SU-DHL-6 (cell line): Measurements from ENCODE around the gene ZDHHC17.
A peak's percentile ranks its signal among the peaks of the same experiment; 100 is the strongest.

ENCODE experiments used
- H2AFZ ChIP-seq: fragments of 200-600 bp; sonication (generic); 2 replicates; pipeline ENCODE4 v1.6.1; 2014; ENCODE audit warnings: low read depth, mild to moderate bottlenecking, moderate library complexity, mixed read lengths, antibody characterized with exemption, low read length; ENCODE audit not compliant: severe bottlenecking
- H3F3A ChIP-seq: fragments of 200-600 bp; shearing (Covaris generic); 2 replicates; pipeline ENCODE4 v1.6.0; 2016; ENCODE audit warnings: antibody characterized with exemption, mild to moderate bottlenecking; ENCODE audit not compliant: insufficient read depth
- H3K27ac ChIP-seq: fragments of 200-600 bp; sonication (generic); 2 replicates; pipeline ENCODE4 v1.5.1; 2016; ENCODE audit warnings: low read depth, mild to moderate bottlenecking, low read length, moderate library complexity, mixed read lengths
- H3K27me3 ChIP-seq: fragments of 200-600 bp; sonication (generic), shearing (Covaris generic); 2 replicates; pipeline ENCODE4 v1.6.0; 2014; ENCODE audit warnings: mild to moderate bottlenecking, low read length
- H3K36me3 ChIP-seq: fragments of 200-600 bp; sonication (generic); 2 replicates; pipeline ENCODE4 v1.6.1; 2014; ENCODE audit warnings: mild to moderate bottlenecking, low read length, mixed read lengths
- H3K4me2 ChIP-seq: fragments of 300-600, 200-600 bp; shearing (Covaris generic), sonication (generic); 2 replicates; pipeline ENCODE4 v1.6.0; 2014; ENCODE audit warnings: low read length, low read depth, mild to moderate bottlenecking; ENCODE audit not compliant: poor library complexity, severe bottlenecking
- H3K4me3 ChIP-seq: fragments of 200-600 bp; sonication (generic); 2 replicates; pipeline ENCODE4 v1.5.1; 2014; ENCODE audit warnings: antibody characterized with exemption, low read length, mild to moderate bottlenecking, mixed read lengths; ENCODE audit not compliant: insufficient read depth, poor library complexity, severe bottlenecking
- H3K79me2 ChIP-seq: fragments of 200-600 bp; sonication (generic); 2 replicates; pipeline ENCODE4 v1.6.1; 2014; ENCODE audit warnings: mild to moderate bottlenecking, low read length, moderate library complexity; ENCODE audit not compliant: insufficient read depth
- H3K9ac ChIP-seq: fragments of 200-600 bp; sonication (generic); 2 replicates; pipeline ENCODE4 v1.7.0; 2014; ENCODE audit warnings: mild to moderate bottlenecking, low read length
- H3K9me2 ChIP-seq: fragments of 200-600 bp; sonication (generic); replicated peaks from 2 replicates; pipeline ENCODE4 v1.6.1; 2014; ENCODE audit warnings: low read length; ENCODE audit not compliant: insufficient read depth
- H3K9me3 ChIP-seq: fragments of 200-600 bp; sonication (generic); 2 replicates; pipeline ENCODE4 v1.6.1; 2014; ENCODE audit warnings: low read length, mixed read lengths; ENCODE audit not compliant: insufficient read depth
- H4K20me1 ChIP-seq: fragments of 200-600 bp; sonication (generic); 2 replicates; pipeline ENCODE4 v1.6.1; 2014; ENCODE audit warnings: low read depth, mild to moderate bottlenecking, antibody characterized with exemption, low read length, moderate library complexity, mixed read lengths
- CTCF ChIP-seq: fragments of 200-600 bp; sonication (generic); IDR thresholded peaks from one replicate; pipeline ENCODE4 v1.5.1; 2017; ENCODE audit warnings: antibody characterized with exemption, mild to moderate bottlenecking, low read length, moderate library complexity; ENCODE audit not compliant: insufficient read depth, poor library complexity, severe bottlenecking
- EZH2phosphoT487 ChIP-seq: fragments of 200-600 bp; sonication (generic), shearing (Covaris generic); conservative IDR thresholded peaks from 2 replicates; pipeline ENCODE4 v1.6.1; 2018; ENCODE audit warnings: mild to moderate bottlenecking, antibody characterized with exemption, low read length, moderate library complexity, mixed read lengths

The ZDHHC17 gene

GRCh38 chr12:76757694-76758093 is 6.2 kb upstream of the ZDHHC17 start:
- Histone ChIP-seq H3K9me3 (no peaks in the 10 kb centered on the region), H3K4me3 (no peak overlapping the region), H3F3A (0 out of 2 replicates have a peak, but pooled peaks cover 4% of the 10 kb centered on the region), H3K9me2 (no peaks in the 10 kb centered on the region), H4K20me1 (no peaks in the 10 kb centered on the region), H3K27ac (no peak overlapping the region), H3K79me2 (no peaks in the 10 kb centered on the region), H3K9ac (no peak overlapping the region), H3K4me2 (no peak overlapping the region), H2AFZ (no peak overlapping the region), H3K27me3 (no peaks in the 10 kb centered on the region), H3K36me3 (no peaks in the 10 kb centered on the region)
- no peak for TF ChIP-seq CTCF
- no peak for TF ChIP-seq EZH2phosphoT487

GRCh38 chr12:76762601-76762980 is 1.3 kb upstream of the ZDHHC17 start:
- H3K9me2 ChIP-seq = no peaks in the 10 kb centered on the region
- no peak overlapping the region for H3K4me3 ChIP-seq
- H3K4me2 ChIP-seq = no peak overlapping the region
- no peaks in the 10 kb centered on the region for H3K36me3 ChIP-seq
- H3F3A ChIP-seq = peaks cover 4% of the 10 kb centered on the region; the same call in 1 of the 2 replicates
- H4K20me1 ChIP-seq = no peaks in the 10 kb centered on the region
- H2AFZ ChIP-seq = no peak overlapping the region
- no peak overlapping the region for H3K9ac ChIP-seq
- no peaks in the 10 kb centered on the region for H3K9me3 ChIP-seq
- peaks cover 32% of the 10 kb centered on the region for H3K79me2 ChIP-seq
- no peak overlapping the region for H3K27ac ChIP-seq
- no peaks in the 10 kb centered on the region for H3K27me3 ChIP-seq
- TF ChIP-seq EZH2phosphoT487 = no peak
- no peak for TF ChIP-seq CTCF

- H3K79me2 ChIP-seq = peaks cover 53% of the 10 kb centered on the region
- H4K20me1 ChIP-seq = peaks cover 3% of the 10 kb centered on the region; the same call in 1 of the 2 replicates
- H2AFZ ChIP-seq = peak overlapping the region; percentile 94
- H3K9me2 ChIP-seq = no peaks in the 10 kb centered on the region
- H3K4me2 ChIP-seq = peak overlapping the region; percentile 81
- H3K9ac ChIP-seq = peak overlapping the region; percentile 86
- no peaks in the 10 kb centered on the region for H3K27me3 ChIP-seq
- H3F3A ChIP-seq = peaks cover 4% of the 10 kb centered on the region; the same call in 1 of the 2 replicates
- no peaks in the 10 kb centered on the region for H3K36me3 ChIP-seq
- TF ChIP-seq EZH2phosphoT487 (no peak), CTCF (no peak)
- H3K9me3 ChIP-seq = no peaks in the 10 kb centered on the region
- H3K27ac ChIP-seq = peak overlapping the region; percentile 68; the same call in 1 of the 2 replicates
- peak overlapping the region; percentile 76 for H3K4me3 ChIP-seq
Measured at GRCh38 chr12:76764856-76765255, 941 bp downstream of the ZDHHC17 start.

GRCh38 chr12:76765598-76765997 is 1.7 kb downstream of the ZDHHC17 start:
- H3K9me3 ChIP-seq = no peaks in the 10 kb centered on the region
- peaks cover 4% of the 10 kb centered on the region; the same call in 1 of the 2 replicates for H3F3A ChIP-seq
- H3K9me2 ChIP-seq = no peaks in the 10 kb centered on the region
- H3K27me3 ChIP-seq = no peaks in the 10 kb centered on the region
- H3K79me2 ChIP-seq = peaks cover 60% of the 10 kb centered on the region
- H3K4me2 ChIP-seq = peak overlapping the region; percentile 81
- H3K4me3 ChIP-seq = no peak overlapping the region
- no peak for TF ChIP-seq CTCF
- TF ChIP-seq EZH2phosphoT487 = no peak
- no peak overlapping the region for H3K9ac ChIP-seq
- H4K20me1 ChIP-seq = peaks cover 7% of the 10 kb centered on the region; the same call in 1 of the 2 replicates
- H3K36me3 ChIP-seq = no peaks in the 10 kb centered on the region
- no peak overlapping the region for H3K27ac ChIP-seq
- H2AFZ ChIP-seq = no peak overlapping the region
